ENCODE results near the gene GREB1. TPM values are rescaled to one million over a fixed set of nuclear protein-coding genes. Genes with fewer than 3 reads are reported as not detected.

The GREB1 gene
- total RNA-seq, 1 donor from 2014 or later = 0.24 TPM

GRCh38 chr2:11596801-11597200 is 63.0 kb downstream of the GREB1 start:
- DNase-seq (ENCODE audit: low read depth) = no peak

- no peak for DNase-seq (ENCODE audit: low read depth)
These were observed 63.8 kb downstream of the GREB1 start for GRCh38 chr2:11597538-11598225.

- peak; percentile 92 for DNase-seq (ENCODE audit: low read depth)
These were observed 64.4 kb downstream of the GREB1 start for GRCh38 chr2:11598228-11598731.

GRCh38 chr2:11602563-11603204 is 68.8 kb downstream of the GREB1 start:
- DNase-seq (ENCODE audit: low read depth) = no peak

DNA sequence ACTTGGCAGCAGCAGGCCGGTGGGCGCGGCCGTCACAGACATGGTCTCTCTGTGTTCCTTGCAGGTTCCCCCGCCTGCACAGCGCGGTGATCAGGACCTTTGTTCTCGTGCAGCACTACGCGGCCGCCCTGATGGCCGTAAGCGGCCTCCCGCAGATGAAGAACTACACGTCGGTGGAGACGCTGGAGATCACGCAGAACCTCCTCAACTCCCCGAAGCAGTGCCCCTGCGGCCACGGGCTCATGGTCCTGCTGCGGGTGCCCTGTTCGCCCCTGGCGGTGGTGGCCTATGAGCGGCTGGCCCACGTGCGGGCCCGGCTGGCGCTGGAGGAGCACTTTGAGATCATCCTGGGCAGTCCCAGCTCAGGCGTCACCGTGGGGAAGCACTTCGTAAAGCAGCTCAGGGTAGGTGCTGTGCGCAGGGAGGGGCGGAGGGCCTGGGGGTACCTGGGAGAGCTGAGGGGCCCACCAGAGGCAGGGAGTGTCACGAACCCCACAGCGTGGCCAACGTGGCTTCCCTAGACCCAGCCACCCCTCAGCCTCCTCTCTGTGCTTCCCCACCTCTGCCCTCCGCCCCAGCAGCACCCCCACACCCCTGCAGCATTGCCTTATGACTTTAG is 76.9 kb downstream of the GREB1 start:
- DNase-seq (ENCODE audit: low read depth) = no peak

- no peak for DNase-seq (ENCODE audit: low read depth)
These were observed 77.4 kb downstream of the GREB1 start for GRCh38 chr2:11611251-11611650.

DNA sequence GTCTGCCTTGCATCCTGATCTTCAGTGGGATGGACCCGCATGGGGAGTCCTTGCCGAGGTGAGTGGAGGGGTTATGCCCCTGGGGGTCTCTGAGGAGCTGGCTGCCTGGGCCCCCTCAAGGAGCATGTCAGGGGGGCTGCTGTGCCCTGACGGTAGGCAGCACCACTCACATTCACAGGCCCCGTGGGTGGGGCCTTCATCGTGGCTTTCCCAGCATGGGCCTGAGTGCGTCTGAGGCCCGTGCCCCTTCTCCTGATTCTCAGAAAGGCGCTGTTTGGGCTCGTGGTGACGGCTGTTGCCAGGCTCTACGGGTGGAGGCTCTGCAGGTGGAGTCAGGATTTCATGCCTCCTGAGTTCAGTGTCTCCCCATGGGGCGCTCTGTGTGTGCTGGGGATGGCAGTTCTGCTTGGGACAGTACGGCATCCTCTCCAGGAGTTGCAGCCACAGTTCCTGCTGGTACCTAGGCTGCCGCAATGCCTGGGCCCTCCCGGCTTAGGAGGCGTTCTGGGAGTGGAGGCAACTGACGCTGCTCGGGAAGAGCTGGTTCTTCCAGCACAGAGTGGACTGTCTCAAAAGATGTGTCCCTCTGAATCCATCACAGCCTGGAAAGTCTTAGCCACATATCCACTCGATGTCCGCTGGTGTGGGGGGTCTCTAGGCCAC is 78.8 kb downstream of the GREB1 start:
- no peak for DNase-seq (ENCODE audit: low read depth)

DNA sequence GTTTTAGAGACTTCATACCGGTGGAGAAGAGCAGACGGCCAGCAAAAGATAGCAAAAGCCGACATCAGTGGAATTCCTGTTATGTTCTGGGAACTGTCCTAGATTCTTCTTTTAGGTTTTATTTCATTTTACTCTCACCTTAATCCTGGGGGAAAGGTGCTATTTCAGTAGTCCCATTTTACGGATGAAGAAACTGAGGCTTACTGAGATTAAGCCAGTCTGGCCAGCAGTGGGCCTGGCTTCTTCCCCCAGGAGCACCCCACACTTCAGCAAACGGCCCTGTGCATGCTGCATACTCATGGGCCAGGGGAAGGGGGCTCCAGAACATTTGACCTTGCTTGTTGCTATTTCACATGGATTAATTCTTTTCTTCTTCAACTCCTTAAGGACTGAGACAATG is 79.5 kb downstream of the GREB1 start:
- DNase-seq (ENCODE audit: low read depth) = no peak

- DNase-seq (ENCODE audit: low read depth) = no peak
These were observed 81.4 kb downstream of the GREB1 start for GRCh38 chr2:11615209-11615608.

DNA sequence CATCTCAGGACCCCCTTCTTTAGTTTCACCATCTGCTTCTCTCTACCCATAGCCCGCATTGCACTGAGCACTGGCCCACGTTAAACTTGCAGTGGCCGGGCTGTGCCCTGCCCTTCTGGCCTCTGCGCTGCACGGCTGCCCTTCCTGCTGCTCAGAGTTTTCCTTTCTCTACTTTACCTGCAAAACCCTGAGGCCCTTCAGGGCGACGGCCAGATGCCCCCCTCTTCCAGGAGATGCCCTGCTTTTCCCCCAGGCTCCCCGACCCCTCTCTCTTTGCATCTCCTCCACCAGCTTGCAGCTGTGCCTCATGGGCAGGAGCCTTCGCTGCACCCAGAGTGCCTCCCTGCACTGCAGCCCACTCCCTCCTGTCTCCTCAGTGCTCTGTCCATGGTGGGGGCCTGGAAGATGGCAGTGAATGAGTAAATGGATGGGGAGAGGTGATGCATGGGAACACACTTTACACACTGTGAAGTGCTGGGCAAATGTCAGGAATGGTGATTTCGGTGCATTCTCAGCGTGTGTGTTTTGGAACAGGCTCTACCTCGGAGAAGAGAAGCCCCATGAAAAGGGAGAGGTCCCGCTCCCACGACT is 82.3 kb downstream of the GREB1 start:
- DNase-seq (ENCODE audit: low read depth) = no peak

- DNase-seq (ENCODE audit: low read depth) = no peak
These were observed 83.1 kb downstream of the GREB1 start for GRCh38 chr2:11616851-11617415.

DNA sequence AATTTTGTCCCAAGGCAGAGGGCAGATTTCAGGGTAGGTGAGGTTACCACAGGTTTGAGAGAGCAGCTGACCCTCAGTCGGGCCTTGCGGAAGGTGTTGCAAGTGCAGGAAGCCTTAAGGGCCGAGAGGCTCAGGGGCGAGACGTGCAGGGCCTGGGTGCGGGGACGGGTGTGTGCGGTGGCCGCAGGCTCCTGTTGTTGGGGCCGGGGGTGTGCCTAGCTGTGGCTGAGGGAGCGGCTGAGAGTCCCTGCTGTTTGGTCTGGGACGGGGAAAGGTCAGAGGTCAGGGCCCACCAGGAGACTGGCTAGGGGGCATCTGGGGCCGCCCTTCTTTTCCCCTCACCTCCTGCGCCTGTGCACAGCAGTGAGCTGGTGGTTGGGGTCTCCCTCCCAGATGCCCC is 83.7 kb downstream of the GREB1 start:
- no peak for DNase-seq (ENCODE audit: low read depth)

DNA sequence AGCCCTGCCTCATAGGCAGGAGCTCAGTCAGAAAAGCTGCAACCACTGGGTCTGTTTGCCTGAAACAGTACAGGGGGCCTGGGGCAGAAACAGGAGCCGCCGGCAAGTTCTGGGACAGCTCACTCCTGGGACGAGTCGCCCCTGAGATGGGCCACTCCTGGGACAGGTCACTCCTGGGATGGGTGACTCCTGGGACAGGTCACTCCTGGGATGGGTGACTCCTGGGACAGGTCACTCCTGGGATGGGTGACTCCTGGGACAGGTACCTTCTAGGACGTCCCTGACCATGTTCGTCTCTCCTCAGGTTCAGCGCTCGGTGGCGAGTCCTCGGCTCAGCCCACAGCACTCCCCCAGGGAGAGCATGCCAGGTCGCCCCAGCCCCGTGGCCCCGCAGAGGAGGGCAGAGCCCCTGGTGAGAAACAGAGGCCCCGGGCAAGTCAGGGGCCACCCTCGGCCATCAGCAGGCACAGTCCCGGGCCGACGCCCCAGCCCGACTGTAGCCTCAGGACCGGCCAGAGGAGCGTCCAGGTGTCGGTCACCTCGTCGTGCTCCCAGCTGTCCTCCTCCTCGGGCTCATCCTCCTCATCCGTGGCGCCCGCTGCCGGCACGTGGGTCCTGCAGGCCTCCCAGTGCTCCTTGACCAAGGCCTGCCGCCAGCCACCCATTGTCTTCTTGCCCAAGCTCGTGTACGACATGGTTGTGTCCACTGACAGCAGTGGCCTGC is 84.3 kb downstream of the GREB1 start:
- no peak for DNase-seq (ENCODE audit: low read depth)

- no peak for DNase-seq (ENCODE audit: low read depth)
These were observed 84.8 kb downstream of the GREB1 start for GRCh38 chr2:11618708-11619062.

GRCh38 chr2:11621410-11621809 is 87.6 kb downstream of the GREB1 start:
- no peak for DNase-seq (ENCODE audit: low read depth)

DNA sequence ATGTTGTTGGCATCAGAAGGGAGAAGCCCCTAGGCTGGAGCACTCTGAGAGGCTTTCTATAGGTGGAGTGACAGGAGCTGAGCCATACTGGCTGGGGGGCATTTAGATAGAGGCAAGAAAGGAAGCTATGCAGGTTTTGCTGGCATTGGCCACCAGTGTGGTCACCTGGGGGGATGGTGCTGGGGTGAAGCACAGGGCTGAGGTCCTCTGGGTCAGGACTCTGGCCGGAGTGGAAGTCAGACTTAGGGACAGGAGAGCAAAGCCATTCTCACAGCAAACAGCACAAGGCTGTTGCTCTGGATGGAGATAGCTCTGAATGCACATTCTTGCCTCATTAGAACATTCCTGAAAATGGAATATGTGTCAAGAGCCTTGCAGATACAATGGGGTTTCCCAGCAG is 88.8 kb downstream of the GREB1 start:
- DNase-seq (ENCODE audit: low read depth) = no peak

DNA sequence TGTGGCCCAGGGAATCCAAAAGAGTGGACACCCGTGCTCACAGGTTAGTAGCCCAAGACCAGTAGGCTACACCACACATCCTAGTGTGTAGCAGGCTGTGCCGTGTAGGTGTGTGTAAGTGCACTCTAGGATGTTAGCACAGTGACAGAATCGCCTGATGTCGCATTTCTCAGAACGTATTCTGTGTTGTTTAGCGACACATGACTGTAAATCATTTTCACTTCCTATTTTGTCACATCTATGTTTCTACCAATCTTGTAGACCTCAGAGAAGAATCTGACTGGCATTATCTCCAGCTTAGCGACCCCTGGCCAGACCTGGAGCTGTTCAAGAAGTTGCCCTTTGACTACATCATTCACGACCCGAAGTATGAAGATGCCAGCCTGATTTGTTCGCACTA is 91.0 kb downstream of the GREB1 start:
- DNase-seq (ENCODE audit: low read depth) = no peak

- DNase-seq (ENCODE audit: low read depth) = no peak
These were observed 91.8 kb downstream of the GREB1 start for GRCh38 chr2:11625671-11626070.

DNA sequence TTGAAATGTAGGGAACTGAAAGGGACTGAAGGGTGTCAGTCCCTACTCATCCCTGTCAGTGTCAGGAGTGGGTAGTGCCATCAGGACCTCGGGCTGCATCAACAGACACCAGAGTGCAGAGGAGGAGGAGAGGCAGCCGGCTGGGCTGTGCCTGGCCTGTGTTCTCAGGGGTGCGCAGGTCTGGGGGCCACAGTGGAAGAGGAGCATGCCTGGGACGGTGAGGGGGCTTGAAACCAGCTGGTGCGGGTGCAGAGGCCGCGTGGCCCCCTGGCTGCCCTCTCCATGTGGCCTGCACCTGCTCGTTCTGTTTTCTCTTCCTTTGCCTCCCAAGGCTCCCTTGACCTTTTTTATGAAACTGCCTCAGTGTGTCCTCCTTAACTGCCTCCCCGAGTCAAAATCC is 94.8 kb downstream of the GREB1 start:
- no peak for DNase-seq (ENCODE audit: low read depth)

GRCh38 chr2:11629215-11629614 is 95.4 kb downstream of the GREB1 start:
- no peak for DNase-seq (ENCODE audit: low read depth)

DNA sequence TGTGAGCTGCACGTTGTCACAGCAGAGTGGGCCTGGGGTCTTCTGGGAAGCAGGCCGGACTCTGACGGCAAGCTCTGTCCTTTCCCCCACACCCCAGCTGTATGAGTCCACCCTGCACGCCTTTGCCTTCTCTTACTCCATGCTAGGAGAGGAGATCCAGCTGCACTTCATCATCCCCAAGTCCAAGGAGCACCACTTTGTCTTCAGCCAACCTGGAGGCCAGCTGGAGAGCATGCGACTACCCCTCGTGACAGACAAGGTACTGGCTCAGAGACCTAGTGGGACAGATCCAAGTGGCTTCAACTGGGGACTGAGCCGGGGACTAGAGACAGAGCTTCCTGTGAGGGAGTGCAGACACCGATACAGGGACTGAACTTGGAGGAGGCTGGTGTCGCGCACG is 96.0 kb downstream of the GREB1 start:
- DNase-seq (ENCODE audit: low read depth) = no peak
